Neuronal stem cell (in vitro differentiated cells): ENCODE data around the gene CD177.
"Not testable (repeated sequence)": the region's sequence is repeated elsewhere in the genome, so short reads cannot be mapped to it uniquely, and the experiment has no call there.

ENCODE experiments used
- DNase-seq: peaks from one replicate; pipeline ENCODE4 v3.0.0-alpha.2; 2013; ENCODE audit warnings: low spot score
- H2AFZ ChIP-seq: one replicate; pipeline ENCODE4 v1.6.1; 2013; ENCODE audit warnings: mild to moderate bottlenecking, low read length, inconsistent platforms
- H2AK5ac ChIP-seq: 2 replicates; pipeline ENCODE4 v1.6.1; 2013; ENCODE audit warnings: low read depth, mild to moderate bottlenecking, inconsistent platforms, low read length, moderate library complexity, mixed read lengths
- H2BK120ac ChIP-seq: 2 replicates; pipeline ENCODE4 v1.6.1; 2013; ENCODE audit warnings: low read depth, mild to moderate bottlenecking, inconsistent platforms, low read length, moderate library complexity, mixed read lengths
- H2BK12ac ChIP-seq: one replicate; pipeline ENCODE4 v1.6.1; 2013; ENCODE audit warnings: low read length, inconsistent platforms
- H2BK15ac ChIP-seq: 2 replicates; pipeline ENCODE4 v1.6.1; 2013; ENCODE audit warnings: mild to moderate bottlenecking, low read length, inconsistent platforms, mixed read lengths
- H2BK5ac ChIP-seq: one replicate; pipeline ENCODE4 v1.6.1; 2013; ENCODE audit warnings: inconsistent platforms, mild to moderate bottlenecking, low read length, moderate library complexity
- H3K14ac ChIP-seq: one replicate; pipeline ENCODE4 v1.6.1; 2013; ENCODE audit warnings: low read length, inconsistent platforms
- H3K18ac ChIP-seq: 2 replicates; pipeline ENCODE4 v1.6.1; 2013; ENCODE audit warnings: low read length, inconsistent platforms
- H3K23ac ChIP-seq: 2 replicates; pipeline ENCODE4 v1.6.1; 2013; ENCODE audit warnings: low read depth, mild to moderate bottlenecking, mixed read lengths, low read length, inconsistent platforms; ENCODE audit not compliant: poor library complexity
- H3K27ac ChIP-seq: replicated peaks from 3 replicates; pipeline ENCODE4 v1.5.1; 2013; ENCODE audit warnings: low read length, inconsistent platforms
- H3K27me3 ChIP-seq, 3 experiments: 2 replicates each; pipeline ENCODE4 v1.6.1; 2013; ENCODE audit warnings: low read length in 3 of 3, mild to moderate bottlenecking in 2 of 3, inconsistent platforms in 1 of 3, low read depth in 1 of 3, mixed read lengths in 1 of 3, moderate library complexity in 1 of 3; ENCODE audit not compliant: control insufficient read depth in 3 of 3, insufficient read depth in 3 of 3
- H3K36me3 ChIP-seq, 2 donors: replicated peaks in 1 of 2; 2 replicates each; pipeline ENCODE4 v1.6.1; 2013; ENCODE audit warnings: low read length in 2 of 2; ENCODE audit not compliant: control insufficient read depth in 2 of 2, insufficient read depth in 2 of 2
- H3K4ac ChIP-seq: 2 replicates; pipeline ENCODE4 v1.6.1; 2013; ENCODE audit warnings: inconsistent platforms, mild to moderate bottlenecking, low read length, moderate library complexity
- H3K4me1 ChIP-seq, 2 donors: 1 replicate in 1 of 2; 2 replicates in 1 of 2; pipeline ENCODE4 v1.6.1; 2013; ENCODE audit warnings: low read length in 2 of 2, low read depth in 1 of 2; ENCODE audit not compliant: control insufficient read depth in 2 of 2, insufficient read depth in 1 of 2
- H3K4me2 ChIP-seq: one replicate; pipeline ENCODE4 v1.6.1; 2013; ENCODE audit warnings: mild to moderate bottlenecking, low read length, inconsistent platforms; ENCODE audit not compliant: insufficient read depth, poor library complexity, severe bottlenecking
- H3K4me3 ChIP-seq, 2 donors: 2 replicates each; pipeline ENCODE4 v1.5.1; 2013; ENCODE audit warnings: low read length in 2 of 2, mild to moderate bottlenecking in 2 of 2, inconsistent platforms in 1 of 2, moderate library complexity in 1 of 2
- H3K79me1 ChIP-seq: one replicate; pipeline ENCODE4 v1.6.1; 2013; ENCODE audit warnings: low read depth, mild to moderate bottlenecking, inconsistent platforms, low read length, moderate library complexity
- H3K9ac ChIP-seq: one replicate; pipeline ENCODE4 v1.6.1; 2013; ENCODE audit warnings: mild to moderate bottlenecking, low read depth, low read length, inconsistent platforms; ENCODE audit not compliant: poor library complexity
- H3K9me3 ChIP-seq, 2 donors: replicated peaks in 1 of 2; 2 replicates each; pipeline versions ENCODE3 to v1.6.1; 2013; ENCODE audit warnings: low read length in 2 of 2, mild to moderate bottlenecking in 2 of 2, inconsistent platforms in 1 of 2, low read depth in 1 of 2, mixed read lengths in 1 of 2, moderate library complexity in 1 of 2; ENCODE audit not compliant: control insufficient read depth in 2 of 2, insufficient read depth in 1 of 2
- H4K8ac ChIP-seq: one replicate; pipeline ENCODE4 v1.6.1; 2013; ENCODE audit warnings: low read depth, mild to moderate bottlenecking, inconsistent platforms, low read length, moderate library complexity
- H4K91ac ChIP-seq: one replicate; pipeline ENCODE4 v1.6.1; 2013; ENCODE audit warnings: low read length, low read depth, mild to moderate bottlenecking, inconsistent platforms; ENCODE audit not compliant: poor library complexity
- WGBS, 2 donors: extraction: QIAGEN DNeasy Blood & Tissue Kit; methylation state at CpG; one replicate each; pipeline ENCODE4 v1.1.7; 2013; ENCODE audit warnings: missing lambda C conversion rate in 2 of 2, mixed read lengths in 1 of 2; ENCODE audit not compliant: insufficient read length in 2 of 2, insufficient replicate concordance in 1 of 2; ENCODE audit errors: extremely low coverage in 2 of 2; 5-methylcytosine and 5-hydroxymethylcytosine counted together

The CD177 gene

GRCh38 chr19:43318796-43319314, 34.6 kb upstream of the CD177 start:
- Histone ChIP-seq H3K9me3 (peaks cover 0 to 5% of the 10 kb centered on the region in 2 donors), H2AK5ac (no peak overlapping the region), H3K4ac (no peak overlapping the region), H3K9ac (no peak overlapping the region), H3K4me1 (no peaks in the 10 kb centered on the region), H3K18ac (no peak overlapping the region), H3K79me1 (no peaks in the 10 kb centered on the region), H3K27ac (no peak overlapping the region), H2BK15ac (no peak overlapping the region), H2BK5ac (no peak overlapping the region), H2AFZ (no peak overlapping the region), H3K23ac (no peak overlapping the region), H3K4me2 (no peak overlapping the region), H3K36me3 (no peaks in the 10 kb centered on the region), H4K8ac (no peak overlapping the region), H4K91ac (no peak overlapping the region), H3K14ac (no peak overlapping the region), H3K27me3 (no peaks in the 10 kb centered on the region), H2BK12ac (no peak overlapping the region), H3K4me3 (no peak overlapping the region), H2BK120ac (no peak overlapping the region)
- no peak for DNase-seq
- WGBS, 2 donors = no CpG with 5 or more reads among the region's 4 CpGs

- Histone ChIP-seq H3K14ac (no peak overlapping the region), H3K9ac (no peak overlapping the region), H3K27me3 (no peaks in the 10 kb centered on the region), H3K36me3 (no peaks in the 10 kb centered on the region), H2BK120ac (no peak overlapping the region), H3K23ac (no peak overlapping the region), H4K91ac (no peak overlapping the region), H3K4me1 (no peaks in the 10 kb centered on the region), H3K4ac (no peak overlapping the region), H2AFZ (no peak overlapping the region), H2BK15ac (no peak overlapping the region), H3K79me1 (no peaks in the 10 kb centered on the region), H3K27ac (no peak overlapping the region), H2AK5ac (no peak overlapping the region), H3K4me2 (no peak overlapping the region), H3K18ac (no peak overlapping the region), H2BK5ac (no peak overlapping the region), H2BK12ac (no peak overlapping the region), H3K4me3 (no peak overlapping the region), H4K8ac (no peak overlapping the region), H3K9me3 (peaks cover 0 to 4% of the 10 kb centered on the region in 2 donors)
- DNase-seq = no peak
- WGBS, 2 donors = no CpG with 5 or more reads among the region's 2 CpGs
Observed at GRCh38 chr19:43320546-43320945, 32.9 kb upstream of the CD177 start.

GRCh38 chr19:43326761-43327160, 26.7 kb upstream of the CD177 start:
- peaks cover 0 to 11% (median 0%) of the 10 kb centered on the region in 3 experiments for H3K27me3 ChIP-seq
- not testable (repeated sequence) for H3K4me1 ChIP-seq, DNase-seq, H2BK5ac ChIP-seq, H3K18ac ChIP-seq, H3K27ac ChIP-seq, H3K4ac ChIP-seq, H3K9me3 ChIP-seq, H2BK15ac ChIP-seq, H2AK5ac ChIP-seq, H4K91ac ChIP-seq, H3K4me3 ChIP-seq, H2BK120ac ChIP-seq, H3K4me2 ChIP-seq, H3K9ac ChIP-seq, H4K8ac ChIP-seq, H3K36me3 ChIP-seq, H2AFZ ChIP-seq, H3K79me1 ChIP-seq, H3K23ac ChIP-seq, H3K14ac ChIP-seq, H2BK12ac ChIP-seq
- WGBS, 2 donors = no CpG with 5 or more reads among the region's 11 CpGs

GRCh38 chr19:43328561-43328960, 24.9 kb upstream of the CD177 start:
- WGBS, 2 donors = no CpG with 5 or more reads among the region's 12 CpGs
- not testable (repeated sequence) for H3K4me3 ChIP-seq, H3K27ac ChIP-seq, H3K79me1 ChIP-seq, H2BK12ac ChIP-seq, DNase-seq, H3K9ac ChIP-seq, H3K9me3 ChIP-seq, H4K91ac ChIP-seq, H3K4ac ChIP-seq, H3K14ac ChIP-seq, H3K23ac ChIP-seq, H3K4me2 ChIP-seq, H2AK5ac ChIP-seq, H3K4me1 ChIP-seq, H2AFZ ChIP-seq, H3K18ac ChIP-seq, H2BK5ac ChIP-seq, H2BK15ac ChIP-seq, H2BK120ac ChIP-seq, H3K36me3 ChIP-seq, H4K8ac ChIP-seq
- peaks cover 0 to 14% (median 0%) of the 10 kb centered on the region in 3 experiments for H3K27me3 ChIP-seq
